ENCODE results near the gene NUMBL. TPM values are rescaled to one million over a fixed set of nuclear protein-coding genes. Genes with fewer than 3 reads are reported as not detected.

Gene NUMBL
- total and polyA plus RNA-seq, 9 of the 15 experiments (the other 6 are each of a cell fraction or from before 2014, with no cell fraction given) = 0.39 to 38.6 (median 6.6) TPM

- TF ChIP-seq PKNOX1 (IDR thresholded peaks at IDR 0.05) (0 out of 2 replicates have a peak, but pooled peaks have one; percentile 36), NRF1 (conservative IDR thresholded peaks at IDR 0.05 in 1 of 2, IDR thresholded peaks at IDR 0.05 in 1 of 2) (peak; percentile 92 to 93), ATF4 (CRISPR knock-in tag; IDR thresholded peaks at IDR 0.05) (no peak), CTBP1 (IDR thresholded peaks at IDR 0.05; ENCODE audit: borderline replicate concordance) (peak; percentile 31; the same call in 1 of the 2 replicates), GABPB1 (CRISPR knock-in tag; IDR thresholded peaks at IDR 0.05) (no peak), L3MBTL2 (IDR thresholded peaks at IDR 0.05) (peak; percentile 82), HES1 (IDR thresholded peaks at IDR 0.05; ENCODE audit: low read depth) (no peak), KLF1 (tag; IDR thresholded peaks at IDR 0.05) (no peak; the same call in 1 of the 2 replicates), TCF3 (CRISPR knock-in tag; IDR thresholded peaks at IDR 0.05) (0 out of 2 replicates have a peak, but pooled peaks have one; percentile 4), THRB (CRISPR knock-in tag; conservative IDR thresholded peaks at IDR 0.05) (no peak), HNRNPUL1 (IDR thresholded peaks at IDR 0.05; ENCODE audit: low read length) (no peak), ZNF121 (CRISPR knock-in tag; conservative IDR thresholded peaks at IDR 0.05) (no peak), HNRNPH1 (optimal IDR thresholded peaks at IDR 0.05; ENCODE audit: low read depth, low read length) (no peak), RAD51 (IDR thresholded peaks at IDR 0.05; ENCODE audit: borderline replicate concordance, low read depth) (peak; percentile 91), TEAD4 (IDR thresholded peaks at IDR 0.05; ENCODE audit: low read length) (no peak), TEAD4 (CRISPR knock-in tag; IDR thresholded peaks at IDR 0.05; ENCODE audit: borderline replicate concordance) (no peak), THRA (IDR thresholded peaks at IDR 0.05) (no peak), MTA3 (IDR thresholded peaks at IDR 0.05; ENCODE audit: borderline replicate concordance) (peak; percentile 41; the same call in 1 of the 2 replicates), MEIS2 (IDR thresholded peaks at IDR 0.05; ENCODE audit: partially characterized antibody) (peak; percentile 49), GABPA (tag; conservative IDR thresholded peaks at IDR 0.05; ENCODE audit: low read depth) (no peak), ELK3 (CRISPR knock-in tag; IDR thresholded peaks at IDR 0.05) (no peak), FOXA3 (CRISPR knock-in tag; conservative IDR thresholded peaks at IDR 0.05 in 1 of 2, IDR thresholded peaks at IDR 0.05 in 1 of 2) (0 out of 4 replicates have a peak, but pooled peaks of 1 of the 2 experiments have one; percentile 13), ATF7 (IDR thresholded peaks at IDR 0.05) (peak; percentile 94), NFIC (IDR thresholded peaks at IDR 0.05) (peak; percentile 27)
Measured at GRCh38 chr19:40687525-40688016, 2.9 kb downstream of the NUMBL start (continued).

Data from K562 (cell line).